Posterior cingulate gyrus (tissue), 11 donors: Measurements from ENCODE around the gene EVA1A.

Experiments used
- DNase-seq, 10 donors: peaks; one replicate each; pipeline versions ENCODE4 v3.0.0 to v3.0.0-alpha.2; 2020 to 2021; ENCODE audit warnings: mixed read lengths in 3 of 10
- intact Hi-C: fragments of 100-400 bp; cut with DNase I; formaldehyde crosslinking; loops from one replicate; pipeline ENCODE4 v1.15.1; 2023

The EVA1A gene

GRCh38 chr2:75564713-75565359 is 4.1 kb upstream of the EVA1A start:
- intact Hi-C loops, result no loop called here
- no peak for DNase-seq

GRCh38 chr2:75564026-75564688 is 3.4 kb upstream of the EVA1A start:
- intact Hi-C loops, result no loop called here
- DNase-seq, result no peak

- DNase-seq, result no peak
- intact Hi-C loops, result no loop called here
These were observed 2.9 kb upstream of the EVA1A start for GRCh38 chr2:75563591-75563990.

- DNase-seq, result no peak
- intact Hi-C loops, result no loop called here
These were observed 1.8 kb upstream of the EVA1A start for GRCh38 chr2:75562513-75562864.

GRCh38 chr2:75561566-75562512 is 1.1 kb upstream of the EVA1A start:
- DNase-seq, result no peak
- intact Hi-C loops, result no loop called here

- intact Hi-C loops, result no loop called here
- peak in 1 of 10 donors; percentile 64 for DNase-seq
These were observed 544 bp downstream of the EVA1A start for GRCh38 chr2:75560022-75560767.

GRCh38 chr2:75559680-75560021 is 1.1 kb downstream of the EVA1A start:
- no peak for DNase-seq
- intact Hi-C loops, result no loop called here

- no peak for DNase-seq
- intact Hi-C loops, result no loop called here
These were observed 1.7 kb downstream of the EVA1A start for GRCh38 chr2:75558786-75559679.

- intact Hi-C loops, result no loop called here
These were observed 2.6 kb downstream of the EVA1A start for GRCh38 chr2:75558136-75558535.

GRCh38 chr2:75557474-75558133 is 3.1 kb downstream of the EVA1A start:
- intact Hi-C loops, result no loop called here
- no peak for DNase-seq

More at GRCh38 chr2:75558136-75558535, 2.6 kb downstream of the EVA1A start:
- DNase-seq, result no peak

- no peak for DNase-seq
- intact Hi-C loops, result no loop called here
These were observed 3.9 kb downstream of the EVA1A start for GRCh38 chr2:75556679-75557366.

- DNase-seq, result no peak
- intact Hi-C loops, result no loop called here
These were observed 5.0 kb downstream of the EVA1A start for GRCh38 chr2:75555701-75556100.

GRCh38 chr2:75553935-75554531 is 6.7 kb downstream of the EVA1A start:
- intact Hi-C loops, result no loop called here
- DNase-seq, result no peak

- intact Hi-C loops, result no loop called here
- DNase-seq, result no peak
These were observed 8.5 kb downstream of the EVA1A start for GRCh38 chr2:75552222-75552621.

GRCh38 chr2:75551434-75551833 is 9.3 kb downstream of the EVA1A start:
- DNase-seq, result no peak
- intact Hi-C loops, result no loop called here

GRCh38 chr2:75549401-75550253 is 11.1 kb downstream of the EVA1A start:
- intact Hi-C loops, result no loop called here

GRCh38 chr2:75548036-75548573 is 12.6 kb downstream of the EVA1A start:
- intact Hi-C loops, result no loop called here
- DNase-seq, result no peak

More at GRCh38 chr2:75549401-75550253, 11.1 kb downstream of the EVA1A start:
- DNase-seq, result no peak
